C4-2B (cell line): ENCODE results near the gene ZACN.

Source experiments
- H3K27ac ChIP-seq: fragments of 450-650 bp; 2 replicates; pipeline ENCODE4 v1.5.1; 2017
- ZFX ChIP-seq: fragments of 450-650 bp; IDR thresholded peaks from 2 replicates; pipeline ENCODE4 v1.6.1; 2017
- TF ChIP-seq, protein P1 (sequence below): fragments of 450-650 bp; conservative IDR thresholded peaks from 2 replicates; pipeline ENCODE4 v1.5.1; 2017; ENCODE audit warnings: mild to moderate bottlenecking

ZACN gene

DNA sequence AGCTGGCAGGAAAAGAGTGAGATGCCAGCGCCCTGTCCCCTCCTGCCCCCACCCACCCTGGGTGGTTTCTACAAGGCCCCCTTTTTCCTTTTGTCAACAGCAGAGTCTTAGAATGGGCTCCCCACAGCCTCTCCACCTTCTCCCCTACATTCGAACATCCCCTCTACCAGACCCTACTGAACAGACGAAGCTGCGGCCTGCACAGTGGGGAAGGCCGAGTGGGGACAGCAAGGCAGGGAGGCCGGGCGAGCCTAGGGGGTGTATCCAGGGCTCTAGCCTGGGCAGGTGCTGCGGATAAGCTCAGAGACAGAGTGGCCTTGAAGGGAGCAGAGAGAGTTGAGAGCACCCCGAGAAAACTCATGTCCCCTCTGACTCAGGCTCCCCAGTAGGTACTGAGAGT lies 7.4 kb downstream of the ZACN start:
- H3K27ac ChIP-seq = no peak overlapping the region
- TF ChIP-seq, protein P1, sequence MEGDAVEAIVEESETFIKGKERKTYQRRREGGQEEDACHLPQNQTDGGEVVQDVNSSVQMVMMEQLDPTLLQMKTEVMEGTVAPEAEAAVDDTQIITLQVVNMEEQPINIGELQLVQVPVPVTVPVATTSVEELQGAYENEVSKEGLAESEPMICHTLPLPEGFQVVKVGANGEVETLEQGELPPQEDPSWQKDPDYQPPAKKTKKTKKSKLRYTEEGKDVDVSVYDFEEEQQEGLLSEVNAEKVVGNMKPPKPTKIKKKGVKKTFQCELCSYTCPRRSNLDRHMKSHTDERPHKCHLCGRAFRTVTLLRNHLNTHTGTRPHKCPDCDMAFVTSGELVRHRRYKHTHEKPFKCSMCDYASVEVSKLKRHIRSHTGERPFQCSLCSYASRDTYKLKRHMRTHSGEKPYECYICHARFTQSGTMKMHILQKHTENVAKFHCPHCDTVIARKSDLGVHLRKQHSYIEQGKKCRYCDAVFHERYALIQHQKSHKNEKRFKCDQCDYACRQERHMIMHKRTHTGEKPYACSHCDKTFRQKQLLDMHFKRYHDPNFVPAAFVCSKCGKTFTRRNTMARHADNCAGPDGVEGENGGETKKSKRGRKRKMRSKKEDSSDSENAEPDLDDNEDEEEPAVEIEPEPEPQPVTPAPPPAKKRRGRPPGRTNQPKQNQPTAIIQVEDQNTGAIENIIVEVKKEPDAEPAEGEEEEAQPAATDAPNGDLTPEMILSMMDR = no peak
- TF ChIP-seq ZFX = no peak

DNA sequence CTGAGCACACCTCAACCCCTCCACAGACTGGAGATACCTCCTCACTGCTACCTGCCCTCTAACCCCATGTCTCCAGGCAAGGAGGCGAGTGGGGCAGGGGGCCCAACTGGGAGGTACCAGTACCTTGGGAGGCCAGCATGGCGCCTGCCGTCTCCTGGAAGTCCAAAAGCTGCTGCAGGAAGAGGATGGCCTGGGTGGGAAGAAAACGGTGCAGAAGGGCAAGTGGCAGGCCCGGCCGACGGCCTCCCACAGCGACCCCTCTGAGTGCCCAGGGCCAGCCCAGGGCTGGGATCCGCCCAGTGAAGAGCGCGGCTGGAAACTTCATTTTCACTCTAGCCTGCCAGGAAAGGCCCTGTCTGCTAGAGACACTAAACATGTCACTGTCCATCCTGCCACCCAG lies 8.5 kb downstream of the ZACN start:
- H3K27ac ChIP-seq = no peak overlapping the region
- TF ChIP-seq ZFX = no peak
- TF ChIP-seq, protein P1 = no peak

DNA sequence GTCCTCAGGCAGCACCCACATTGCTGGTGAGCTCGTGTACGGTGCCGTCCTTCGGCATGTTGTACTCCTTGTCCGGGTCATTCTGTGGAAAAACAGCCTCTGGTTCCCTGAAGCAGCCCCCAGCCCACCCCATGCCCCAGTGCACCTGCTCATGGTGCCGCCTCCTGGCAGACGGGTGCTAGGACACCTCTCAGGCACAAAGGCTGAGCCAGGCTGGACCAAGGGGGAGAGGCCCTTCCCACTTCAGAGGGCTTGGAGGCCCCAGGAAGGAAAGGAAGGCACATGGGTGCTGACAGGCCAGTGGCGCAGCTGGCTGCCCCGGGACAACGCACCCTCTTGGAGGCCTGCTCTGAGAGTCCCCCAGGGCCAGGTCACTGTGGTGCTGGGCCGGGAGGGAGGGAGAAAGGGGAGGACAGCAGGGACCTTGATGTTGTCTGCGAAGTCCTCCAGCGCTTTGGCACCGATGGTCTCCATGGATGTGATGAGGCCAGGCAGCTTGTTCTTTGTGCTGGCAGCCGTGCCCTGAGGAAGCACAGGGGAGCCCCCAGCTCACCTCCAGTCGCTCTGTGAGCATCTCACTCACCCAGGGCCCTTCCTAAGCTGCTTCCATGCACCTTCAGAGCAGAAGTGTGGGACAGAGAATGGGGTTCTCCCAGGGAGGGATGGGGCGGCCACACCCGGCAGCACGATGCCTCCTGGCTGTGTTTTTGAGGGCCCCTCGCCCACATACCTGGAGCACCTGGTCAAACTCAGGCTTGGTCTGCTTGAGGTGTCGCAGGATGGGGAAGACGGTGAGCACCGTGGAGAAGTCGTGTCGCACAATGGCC lies 9.3 kb downstream of the ZACN start:
- no peak overlapping the region for H3K27ac ChIP-seq
- TF ChIP-seq, protein P1 = no peak
- TF ChIP-seq ZFX = no peak

DNA sequence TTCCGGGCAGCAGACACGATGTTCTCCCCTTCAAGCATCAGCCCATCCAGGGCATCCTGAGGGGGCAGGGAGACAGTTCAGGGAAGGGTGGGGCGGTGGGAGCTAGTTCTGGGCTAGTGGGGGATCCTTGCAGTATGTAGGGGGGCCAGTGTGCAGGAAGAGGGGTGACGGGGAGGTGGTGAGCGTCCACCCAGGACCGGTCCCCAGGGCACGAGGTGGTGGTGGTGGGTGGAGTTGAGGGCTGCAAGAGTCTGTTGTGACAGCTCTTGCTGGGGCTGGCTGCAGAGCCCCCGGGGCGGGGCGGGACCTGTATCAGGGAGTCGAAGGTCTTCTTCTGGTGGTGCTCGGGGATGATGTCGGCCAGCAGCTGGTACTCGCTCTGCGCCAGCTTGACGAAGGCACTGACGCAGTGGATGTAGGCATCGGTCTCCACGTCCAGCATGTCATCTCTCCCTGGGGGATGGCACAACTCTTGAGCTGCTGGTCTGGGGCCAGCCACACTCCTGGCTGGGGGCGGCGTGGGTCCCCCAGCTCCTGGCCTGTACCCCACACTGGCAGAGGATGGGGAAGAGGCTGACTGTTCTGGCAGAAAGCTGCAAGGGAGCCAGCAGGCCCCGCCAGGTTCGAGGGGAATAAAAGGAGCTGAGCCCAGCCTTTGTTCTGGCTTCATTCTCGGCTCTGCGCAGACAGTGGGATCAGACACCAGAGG lies 10.0 kb downstream of the ZACN start:
- H3K27ac ChIP-seq = no peak overlapping the region
- TF ChIP-seq ZFX = no peak
- TF ChIP-seq, protein P1 = no peak

DNA sequence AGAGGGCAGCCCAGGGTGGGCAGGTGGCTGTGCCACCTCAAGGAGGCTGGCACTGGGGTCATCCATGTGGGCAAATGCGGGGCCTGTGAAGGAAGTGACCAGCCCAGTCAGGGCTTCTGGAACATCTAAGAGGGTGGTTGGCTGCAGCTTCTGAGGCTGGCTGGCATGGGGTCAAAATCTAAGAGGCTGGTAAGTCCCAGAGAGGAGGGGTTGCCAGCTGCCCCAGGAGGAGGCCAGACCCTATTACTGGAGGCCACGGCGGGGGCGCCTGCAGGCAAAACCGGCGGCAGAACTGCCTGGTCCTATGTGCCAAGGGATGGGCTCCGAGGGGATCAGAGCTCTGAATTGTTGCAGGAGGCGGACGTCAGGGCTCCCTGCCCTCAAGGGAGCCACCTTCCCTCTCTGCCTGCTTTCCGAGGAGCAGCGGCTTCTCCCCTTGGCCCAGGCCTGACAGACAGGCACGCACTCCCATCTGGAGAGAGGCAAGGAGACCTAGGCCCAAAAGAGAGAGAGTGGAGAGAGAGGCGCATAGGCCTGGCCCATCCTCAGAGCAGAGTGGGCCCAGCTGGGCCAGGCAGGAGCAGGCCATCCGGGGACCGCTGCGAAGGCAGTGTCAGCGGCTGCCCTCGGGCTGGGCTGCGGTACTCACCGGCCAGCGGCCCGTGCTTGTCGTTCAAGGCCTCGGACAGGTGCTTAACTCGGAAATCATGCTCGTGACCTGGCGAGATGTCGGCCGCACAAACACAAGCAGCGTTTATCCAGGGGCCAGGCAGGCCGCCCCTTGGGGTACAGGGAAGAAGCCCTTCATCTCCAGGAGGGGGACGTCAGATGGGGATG lies 10.9 kb downstream of the ZACN start:
- TF ChIP-seq, protein P1 = no peak
- TF ChIP-seq ZFX = no peak
- H3K27ac ChIP-seq = no peak overlapping the region

DNA sequence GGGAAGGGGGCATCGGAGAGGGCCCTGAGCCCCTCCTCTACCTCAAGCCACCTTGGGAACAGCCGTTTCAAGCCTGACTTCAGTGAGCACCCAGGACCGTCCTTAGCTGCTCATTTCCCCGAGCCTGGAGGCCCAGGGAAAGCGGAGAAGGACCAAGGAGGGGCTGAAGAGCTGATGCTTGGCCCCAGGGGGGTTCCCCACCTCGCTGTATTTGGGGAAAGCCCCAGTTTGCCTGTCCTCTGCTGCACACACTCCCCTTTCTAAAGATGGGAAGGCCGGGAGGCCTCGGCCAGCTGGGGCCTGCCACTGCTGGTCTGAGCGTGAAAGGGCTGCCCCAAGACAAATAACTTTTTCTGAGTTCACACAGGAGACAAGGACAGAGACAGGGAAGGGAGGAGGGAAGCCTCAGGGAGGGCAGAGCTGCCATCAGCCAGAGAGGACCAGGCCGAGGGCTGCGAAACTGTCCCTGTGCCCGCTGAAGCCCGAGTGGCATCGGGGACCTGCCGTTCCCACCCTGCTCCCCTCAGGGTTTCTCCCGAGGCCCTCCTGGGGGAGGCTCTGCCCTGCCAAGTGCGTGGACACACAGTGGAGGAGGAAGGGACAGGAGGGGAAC lies 11.6 kb downstream of the ZACN start:
- TF ChIP-seq, protein P1 = no peak
- no peak for TF ChIP-seq ZFX
- no peak overlapping the region for H3K27ac ChIP-seq
